Parathyroid adenoma (tissue), 2 donors: ENCODE measurements around the gene CWF19L2.
"Not testable (repeated sequence)": the region's sequence is repeated elsewhere in the genome, so short reads cannot be mapped to it uniquely, and the experiment has no call there.

Experiments used
- H2AFZ ChIP-seq: fragments of 300-600 bp; sonication (generic); one replicate; pipeline ENCODE4 v1.7.0; 2017; ENCODE audit warnings: antibody characterized with exemption, mild to moderate bottlenecking
- H3K27ac ChIP-seq: fragments of 300-600 bp; sonication (generic); one replicate; pipeline ENCODE4 v1.7.0; 2017
- H3K27me3 ChIP-seq: fragments of 300-600 bp; sonication (generic); one replicate; pipeline ENCODE4 v1.7.0; 2017; ENCODE audit warnings: low read length; ENCODE audit not compliant: control insufficient read depth, insufficient read depth
- H3K36me3 ChIP-seq: fragments of 300-600 bp; sonication (generic); one replicate; pipeline ENCODE4 v1.7.0; 2017; ENCODE audit warnings: low read length; ENCODE audit not compliant: control insufficient read depth, insufficient read depth
- H3K4me1 ChIP-seq: fragments of 300-600 bp; sonication (generic); one replicate; pipeline ENCODE4 v1.7.0; 2017; ENCODE audit warnings: control low read depth
- H3K4me2 ChIP-seq: fragments of 300-600 bp; sonication (generic); one replicate; pipeline ENCODE4 v1.7.0; 2017; ENCODE audit warnings: low read length
- H3K4me3 ChIP-seq: fragments of 300-600 bp; sonication (generic); one replicate; pipeline ENCODE4 v1.7.0; 2017; ENCODE audit warnings: low read depth, low read length
- H3K79me2 ChIP-seq: fragments of 300-600 bp; sonication (generic); one replicate; pipeline ENCODE4 v1.7.0; 2017; ENCODE audit warnings: control low read depth
- H3K9ac ChIP-seq: fragments of 300-600 bp; sonication (generic); one replicate; pipeline ENCODE4 v1.7.0; 2017; ENCODE audit warnings: mild to moderate bottlenecking
- H3K9me3 ChIP-seq: fragments of 300-600 bp; sonication (generic); one replicate; pipeline ENCODE4 v1.7.0; 2017; ENCODE audit warnings: low read length; ENCODE audit not compliant: control insufficient read depth
- TF ChIP-seq, protein P1 (sequence below): fragments of 300-600 bp; sonication (generic); IDR thresholded peaks from one replicate; pipeline ENCODE4 v1.7.0; 2017; ENCODE audit warnings: antibody characterized with exemption, mild to moderate bottlenecking
- donor health status: primary hyperparathyroidism.

CWF19L2 gene

DNA sequence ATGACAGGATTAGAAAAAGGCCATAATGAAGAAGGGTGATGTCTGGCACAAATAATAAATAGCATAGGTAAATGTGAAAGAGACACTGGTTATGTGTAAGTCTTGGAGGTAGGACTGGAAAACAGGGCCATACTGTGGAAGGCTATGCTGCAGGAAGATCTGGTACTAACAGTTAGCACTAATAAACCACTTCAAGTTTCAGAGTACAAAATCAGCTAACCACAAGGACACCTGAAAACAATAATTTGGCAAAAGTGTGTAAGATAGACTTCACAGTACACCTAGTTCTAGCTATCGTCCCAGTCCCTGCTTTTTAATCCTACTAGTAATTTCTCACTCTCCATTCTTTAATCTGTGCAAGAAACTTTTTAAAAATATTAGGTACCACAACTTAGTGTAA, 44.3 kb downstream of the CWF19L2 start:
- Histone ChIP-seq H3K27me3 (no peaks in the 10 kb centered on the region), H3K79me2 (no peaks in the 10 kb centered on the region), H3K36me3 (no peaks in the 10 kb centered on the region), H3K9ac (no peak overlapping the region), H3K4me2 (no peak overlapping the region), H3K9me3 (no peaks in the 10 kb centered on the region), H3K4me1 (no peaks in the 10 kb centered on the region), H3K27ac (no peak overlapping the region), H3K4me3 (no peak overlapping the region), H2AFZ (no peak overlapping the region)
- TF ChIP-seq, protein P1, sequence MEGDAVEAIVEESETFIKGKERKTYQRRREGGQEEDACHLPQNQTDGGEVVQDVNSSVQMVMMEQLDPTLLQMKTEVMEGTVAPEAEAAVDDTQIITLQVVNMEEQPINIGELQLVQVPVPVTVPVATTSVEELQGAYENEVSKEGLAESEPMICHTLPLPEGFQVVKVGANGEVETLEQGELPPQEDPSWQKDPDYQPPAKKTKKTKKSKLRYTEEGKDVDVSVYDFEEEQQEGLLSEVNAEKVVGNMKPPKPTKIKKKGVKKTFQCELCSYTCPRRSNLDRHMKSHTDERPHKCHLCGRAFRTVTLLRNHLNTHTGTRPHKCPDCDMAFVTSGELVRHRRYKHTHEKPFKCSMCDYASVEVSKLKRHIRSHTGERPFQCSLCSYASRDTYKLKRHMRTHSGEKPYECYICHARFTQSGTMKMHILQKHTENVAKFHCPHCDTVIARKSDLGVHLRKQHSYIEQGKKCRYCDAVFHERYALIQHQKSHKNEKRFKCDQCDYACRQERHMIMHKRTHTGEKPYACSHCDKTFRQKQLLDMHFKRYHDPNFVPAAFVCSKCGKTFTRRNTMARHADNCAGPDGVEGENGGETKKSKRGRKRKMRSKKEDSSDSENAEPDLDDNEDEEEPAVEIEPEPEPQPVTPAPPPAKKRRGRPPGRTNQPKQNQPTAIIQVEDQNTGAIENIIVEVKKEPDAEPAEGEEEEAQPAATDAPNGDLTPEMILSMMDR: no peak

DNA sequence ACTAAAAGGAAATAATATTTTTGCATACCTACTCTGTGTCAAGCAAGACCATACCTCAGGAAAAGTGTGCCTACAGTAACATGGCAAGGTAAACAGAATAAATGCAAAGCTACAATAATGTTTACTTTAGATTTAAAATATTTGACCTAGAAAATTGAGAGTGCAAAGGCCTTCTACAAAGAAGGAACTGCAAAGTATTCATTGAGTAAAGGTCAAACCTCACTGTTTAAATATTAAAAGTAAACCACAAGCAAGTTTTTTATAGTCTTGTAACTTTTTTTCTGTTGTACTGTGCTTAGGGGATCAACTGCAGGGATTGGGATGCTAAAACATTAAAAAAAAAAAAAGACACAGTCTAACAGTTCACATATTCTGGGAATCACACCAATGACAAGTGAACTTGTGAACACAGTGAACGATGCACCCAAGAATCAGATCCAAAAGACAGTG, 48.8 kb downstream of the CWF19L2 start:
- Histone ChIP-seq H3K79me2 (no peaks in the 10 kb centered on the region), H3K4me1 (no peaks in the 10 kb centered on the region), H3K9ac (no peak overlapping the region), H3K4me3 (no peak overlapping the region), H3K36me3 (no peaks in the 10 kb centered on the region), H3K9me3 (no peaks in the 10 kb centered on the region), H2AFZ (no peak overlapping the region), H3K27ac (no peak overlapping the region), H3K4me2 (no peak overlapping the region), H3K27me3 (no peaks in the 10 kb centered on the region)
- TF ChIP-seq, protein P1: no peak

DNA sequence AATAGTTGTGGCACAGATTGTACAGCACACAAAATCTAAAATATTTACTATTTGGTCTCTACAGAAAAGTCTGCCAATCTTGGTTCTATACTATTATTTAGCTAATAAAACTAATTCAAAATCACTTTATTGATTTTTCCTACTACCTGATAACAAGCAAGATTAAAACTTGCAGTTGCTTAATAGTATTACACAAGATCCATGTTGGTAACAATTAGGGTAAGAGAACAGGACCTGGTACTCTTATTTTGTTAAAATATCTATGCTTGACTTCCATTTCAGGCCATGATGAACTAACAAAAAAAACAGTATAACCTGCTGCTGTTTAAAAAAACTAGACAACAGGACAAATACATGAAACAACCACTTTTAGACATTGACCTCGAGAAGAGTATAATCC, 52.4 kb downstream of the CWF19L2 start:
- Histone ChIP-seq H3K27ac (no peak overlapping the region), H3K9ac (no peak overlapping the region), H3K4me1 (no peaks in the 10 kb centered on the region), H3K9me3 (no peaks in the 10 kb centered on the region), H3K4me3 (no peak overlapping the region), H2AFZ (no peak overlapping the region), H3K27me3 (no peaks in the 10 kb centered on the region), H3K36me3 (no peaks in the 10 kb centered on the region), H3K4me2 (no peak overlapping the region), H3K79me2 (no peaks in the 10 kb centered on the region)
- TF ChIP-seq, protein P1: no peak

DNA sequence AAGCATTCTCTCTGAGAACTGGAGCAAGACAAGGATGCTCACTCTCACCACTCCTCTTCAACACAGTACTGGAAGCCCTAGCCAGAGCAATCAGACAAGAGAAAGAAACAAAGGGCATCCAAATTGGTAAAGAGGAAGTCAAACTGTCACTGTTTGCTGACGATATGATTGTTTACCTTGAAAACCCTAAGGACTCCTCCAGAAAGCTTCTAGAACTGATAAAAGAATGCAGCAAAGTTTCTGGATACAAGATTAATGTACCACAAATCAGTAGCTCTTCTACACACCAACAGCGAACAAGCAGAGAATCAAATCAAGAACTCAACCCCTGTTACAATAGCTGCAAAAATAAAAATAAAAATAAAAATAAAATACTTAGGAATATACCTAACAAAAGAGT, 56.5 kb downstream of the CWF19L2 start:
- not testable (repeated sequence) for H3K27me3 ChIP-seq, H2AFZ ChIP-seq, H3K4me2 ChIP-seq, H3K79me2 ChIP-seq, H3K36me3 ChIP-seq, H3K9me3 ChIP-seq, H3K9ac ChIP-seq, H3K4me1 ChIP-seq, H3K4me3 ChIP-seq, H3K27ac ChIP-seq

DNA sequence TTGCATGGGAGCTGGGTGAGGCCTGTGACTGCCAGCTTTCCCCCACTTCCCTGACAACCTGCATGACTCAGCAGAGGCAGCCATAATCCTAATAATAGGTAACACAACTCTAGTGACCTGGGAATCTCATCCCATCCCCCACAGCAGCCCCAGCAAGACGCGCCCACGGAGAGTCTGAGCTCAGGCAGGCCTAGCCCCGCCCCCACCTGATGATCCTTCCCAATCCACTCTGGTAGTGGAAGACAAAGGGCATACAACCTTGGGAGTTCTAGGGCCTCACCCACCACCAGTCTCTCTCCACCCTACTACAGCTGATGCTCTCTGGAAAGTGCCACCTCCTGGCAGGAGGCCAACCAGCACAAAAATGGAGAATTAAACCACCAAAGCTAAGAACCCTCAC, 60.3 kb downstream of the CWF19L2 start:
- no peak overlapping the region for H2AFZ ChIP-seq
- no peaks in the 10 kb centered on the region for H3K4me1 ChIP-seq
- H3K79me2 ChIP-seq: no peaks in the 10 kb centered on the region
- H3K36me3 ChIP-seq: no peaks in the 10 kb centered on the region
- H3K9me3 ChIP-seq: no peaks in the 10 kb centered on the region
- TF ChIP-seq, protein P1: no peak
- no peak overlapping the region for H3K27ac ChIP-seq
- H3K9ac ChIP-seq: no peak overlapping the region
- no peak overlapping the region for H3K4me2 ChIP-seq
- H3K4me3 ChIP-seq: no peak overlapping the region
- H3K27me3 ChIP-seq: no peaks in the 10 kb centered on the region
